GM18505 (cell line): Measurements from ENCODE around the gene TXNRD2.
"Not testable (repeated sequence)": the region's sequence is repeated elsewhere in the genome, so short reads cannot be mapped to it uniquely, and the experiment has no call there.

Experiments
- ATAC-seq: cut with Tn5 transposase; IDR thresholded peaks from one replicate; pipeline ENCODE4 v1.9.1; 2021; ENCODE audit not compliant: unreplicated experiment
- POLR2A ChIP-seq: IDR thresholded peaks from 4 replicates; pipeline ENCODE4 v1.6.1; 2011; ENCODE audit warnings: borderline replicate concordance; ENCODE audit not compliant: insufficient read depth, insufficient read length; ENCODE audit errors: extremely low read depth

The TXNRD2 gene

GRCh38 chr22:19887256-19887985 is 54.2 kb downstream of the TXNRD2 start:
- no peak for ATAC-seq
- no peak for TF ChIP-seq POLR2A

GRCh38 chr22:19886605-19887255 is 54.9 kb downstream of the TXNRD2 start:
- no peak for TF ChIP-seq POLR2A
- ATAC-seq = no peak

DNA sequence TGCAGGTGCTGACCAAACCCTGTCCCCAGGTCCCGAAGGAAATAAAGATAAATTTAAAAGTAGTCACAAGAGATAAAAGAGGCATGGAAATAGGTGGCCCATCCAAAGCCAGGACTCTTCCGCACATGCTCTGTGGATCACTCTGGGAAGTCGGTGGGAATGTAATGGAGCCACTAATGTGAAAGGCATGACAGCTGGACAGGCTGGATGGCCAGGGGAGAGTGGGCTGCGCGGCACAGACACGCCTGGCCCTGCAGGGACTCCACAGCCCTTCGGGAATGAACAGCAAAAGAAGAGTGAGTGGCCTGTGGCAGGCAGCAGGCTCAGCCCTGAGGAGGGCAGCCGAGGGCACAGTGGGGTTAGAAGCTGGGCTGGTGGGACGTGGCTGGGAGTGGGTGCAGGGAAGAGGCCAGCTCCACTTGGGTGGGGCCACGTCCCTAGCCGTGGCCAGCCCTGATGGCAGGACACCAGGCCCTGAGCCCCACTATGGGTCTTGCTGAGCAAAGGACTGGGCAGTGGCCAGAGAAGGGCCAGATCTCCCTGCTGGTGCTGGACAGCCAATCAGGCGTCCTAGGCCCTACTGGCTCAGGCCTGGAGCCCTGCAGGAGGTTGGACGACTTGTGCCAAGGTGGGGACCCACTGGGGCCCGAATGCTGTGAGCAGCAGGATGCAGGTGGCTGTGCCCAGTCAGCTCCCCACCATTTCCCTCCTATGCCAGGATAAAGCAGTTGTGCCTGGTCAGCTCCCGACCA is 55.6 kb downstream of the TXNRD2 start:
- no peak for TF ChIP-seq POLR2A
- no peak for ATAC-seq

- no peak for ATAC-seq
Measured at GRCh38 chr22:19884954-19885751, 56.5 kb downstream of the TXNRD2 start.

DNA sequence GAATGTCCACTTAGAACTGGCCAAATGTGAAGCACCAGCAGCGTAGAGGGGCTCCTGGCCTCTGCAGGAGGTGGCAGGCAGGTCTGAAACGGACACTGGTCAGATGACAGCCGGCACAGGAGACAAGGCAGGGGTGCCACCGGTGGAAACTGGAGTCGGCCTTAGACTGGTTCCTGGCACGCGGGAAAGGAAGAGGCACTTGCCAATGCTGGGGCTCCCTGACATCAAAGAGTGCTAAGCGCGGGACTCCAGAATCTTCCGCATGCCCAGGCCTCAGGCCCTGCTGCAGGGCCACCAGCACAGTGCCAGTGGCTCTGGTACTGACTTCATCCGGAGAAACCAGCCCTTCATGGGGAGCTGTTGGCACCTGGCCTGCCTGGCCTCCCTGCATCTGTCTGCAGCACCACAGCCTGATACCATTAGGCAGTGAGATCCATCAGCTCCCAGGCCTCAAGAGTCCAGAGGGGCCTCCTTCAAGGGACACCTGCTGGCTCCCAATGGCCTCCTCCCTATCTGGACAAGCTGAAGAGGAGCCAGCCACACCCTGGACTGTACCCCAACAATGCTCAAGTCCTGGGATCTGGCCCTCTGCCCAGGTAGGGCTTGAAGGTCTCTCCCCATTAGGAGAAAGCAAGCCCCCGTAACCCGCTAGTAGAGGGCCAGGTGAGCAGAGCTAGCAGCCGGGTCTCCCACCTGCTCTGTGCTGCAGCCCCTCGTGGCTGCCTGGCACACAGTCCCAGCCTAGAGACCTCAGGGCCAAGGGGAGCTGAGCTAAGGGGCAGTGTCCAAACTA is 57.3 kb downstream of the TXNRD2 start:
- no peak for ATAC-seq
- TF ChIP-seq POLR2A = no peak

More at GRCh38 chr22:19884954-19885751, 56.5 kb downstream of the TXNRD2 start:
- TF ChIP-seq POLR2A = no peak

GRCh38 chr22:19883446-19883845 is 58.2 kb downstream of the TXNRD2 start:
- ATAC-seq = not testable (repeated sequence)

DNA sequence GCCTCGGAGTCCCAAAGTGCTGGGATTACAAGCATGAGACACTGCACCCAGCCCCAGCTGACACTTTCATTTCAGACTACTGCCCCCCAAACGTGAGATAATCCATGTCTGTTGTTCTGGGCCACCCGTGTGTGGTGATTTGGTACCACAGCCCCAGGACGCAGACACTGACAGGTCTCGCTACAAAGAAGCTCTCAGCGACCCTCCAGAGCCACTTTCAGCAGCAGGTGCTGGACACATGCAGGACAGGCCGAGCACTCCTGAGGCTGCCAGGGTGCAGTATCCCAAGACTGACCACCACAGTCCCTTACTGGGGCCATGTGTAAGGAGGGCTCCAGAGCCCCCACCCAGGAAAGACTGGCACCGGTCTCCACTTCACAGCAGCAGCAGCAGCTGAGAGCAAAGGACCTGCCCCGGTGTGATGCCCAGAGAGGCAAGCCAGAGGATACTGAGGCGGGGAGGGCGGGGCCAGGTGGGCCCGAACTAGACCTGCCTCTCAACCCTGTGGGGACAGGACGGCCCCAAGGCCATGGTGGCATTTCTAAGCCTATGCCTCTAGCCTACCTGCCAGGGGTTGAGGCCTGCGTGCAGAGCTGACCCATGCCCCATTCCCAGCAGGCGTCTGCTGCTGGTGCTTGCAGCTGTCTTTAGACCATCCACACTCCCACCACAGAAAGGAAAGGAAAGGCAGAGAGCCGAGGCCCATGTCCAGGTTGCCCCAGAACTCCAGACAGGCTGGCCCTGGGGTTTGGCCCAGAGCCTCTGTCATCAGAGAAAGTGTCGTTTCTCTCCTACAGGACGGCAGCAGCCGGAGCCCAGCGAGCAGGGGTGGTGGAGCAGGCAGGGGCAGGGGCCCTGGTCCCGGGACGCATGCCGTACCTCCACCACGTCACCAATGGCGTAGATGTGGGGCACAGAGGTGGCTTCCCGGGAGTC is 58.9 kb downstream of the TXNRD2 start:
- ATAC-seq = no peak

DNA sequence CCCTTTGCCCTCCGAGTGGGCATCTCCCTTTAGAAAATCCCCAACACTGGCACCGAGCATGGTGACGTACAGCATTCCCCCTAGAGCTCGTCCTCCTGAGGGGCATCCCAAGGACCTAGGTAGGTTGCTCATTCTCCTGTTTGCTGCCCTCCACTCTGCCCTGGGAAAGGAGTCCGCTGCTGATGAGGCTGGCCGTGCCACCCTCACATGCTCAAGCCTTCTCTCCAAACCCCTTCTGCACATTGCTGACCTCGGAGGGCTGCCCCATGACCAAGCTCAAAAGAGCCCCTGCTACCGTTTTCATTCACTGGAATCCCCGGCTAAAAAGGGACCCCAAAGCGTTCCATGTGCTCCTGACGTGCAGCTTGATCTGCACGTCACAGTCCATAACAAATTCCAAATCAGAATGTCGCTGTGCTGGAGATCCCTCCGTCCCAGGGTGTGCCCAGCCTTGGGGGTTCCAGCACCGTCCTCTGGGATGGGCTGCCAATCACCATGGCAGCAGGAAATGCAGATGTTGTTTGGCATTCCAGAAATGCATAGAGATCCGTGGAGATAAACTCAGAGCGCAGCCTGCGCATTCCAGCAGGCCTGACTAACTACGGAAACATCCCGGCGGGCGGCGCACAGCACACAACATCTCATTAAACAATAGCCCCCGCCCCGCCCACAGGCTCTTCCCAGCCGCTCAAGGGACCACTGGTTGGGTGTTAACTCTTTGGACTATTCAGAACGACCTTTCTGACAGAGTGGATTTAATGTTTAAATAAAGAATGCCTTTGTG is 60.6 kb downstream of the TXNRD2 start:
- no peak for ATAC-seq
- no peak for TF ChIP-seq POLR2A

More for the DNA sequence above, 58.9 kb downstream of the TXNRD2 start:
- TF ChIP-seq POLR2A = no peak

- no peak for TF ChIP-seq POLR2A
- no peak for ATAC-seq
Measured at GRCh38 chr22:19879992-19880785, 61.4 kb downstream of the TXNRD2 start.

DNA sequence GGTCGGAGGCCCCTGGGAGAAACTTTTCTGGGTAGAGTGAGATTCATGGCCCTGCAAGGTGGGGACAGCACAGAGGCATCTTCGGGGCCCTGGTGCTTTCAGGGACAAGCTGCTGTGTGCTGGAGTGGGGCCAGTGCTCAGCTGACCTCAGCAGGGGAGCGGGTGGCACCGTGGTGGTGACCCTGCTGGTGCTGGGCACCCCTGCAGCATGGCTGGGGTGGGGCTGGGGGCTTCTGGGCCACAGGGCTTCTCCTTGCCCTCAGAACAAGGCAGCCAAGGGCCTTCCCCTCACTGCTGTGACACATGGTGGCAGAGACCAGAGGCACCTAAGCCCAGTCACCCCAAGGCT is 62.0 kb downstream of the TXNRD2 start:
- no peak for ATAC-seq
- no peak for TF ChIP-seq POLR2A
